HepG2 (cell line): Measurements from ENCODE around the gene OR6C4. TPM values are rescaled to one million over a fixed set of nuclear protein-coding genes. Genes with fewer than 3 reads are reported as not detected.
A peak's percentile ranks its signal among the peaks of the same experiment; 100 is the strongest.

Experiments used
- ATF1 ChIP-seq: IDR thresholded peaks from 2 replicates; pipeline ENCODE4 v1.6.1; 2016; ENCODE audit warnings: mild to moderate bottlenecking, control low read depth
- ETV6 ChIP-seq: sonication (generic); formaldehyde crosslinking; conservative IDR thresholded peaks from 2 replicates; pipeline ENCODE4 v1.4.0; 2020; ENCODE audit warnings: missing genetic modification reagents
- HIC2 ChIP-seq: sonication (generic); formaldehyde crosslinking; IDR thresholded peaks from 2 replicates; pipeline ENCODE4 v1.9.0; 2022; ENCODE audit warnings: low read depth, missing genetic modification reagents
- HMGA1 ChIP-seq: sonication (generic); formaldehyde crosslinking; conservative IDR thresholded peaks from 2 replicates; pipeline ENCODE4 v1.4.0; 2020; ENCODE audit warnings: missing genetic modification reagents
- JUND ChIP-seq: sonication (generic); formaldehyde crosslinking; IDR thresholded peaks from 2 replicates; pipeline ENCODE4 v1.8.0; 2022; ENCODE audit warnings: mild to moderate bottlenecking, missing genetic modification reagents
- NFYB ChIP-seq: sonication (generic); formaldehyde crosslinking; IDR thresholded peaks from 2 replicates; pipeline ENCODE4 v1.4.0; 2020; ENCODE audit warnings: missing genetic modification reagents
- NR0B2 ChIP-seq: sonication (generic); formaldehyde crosslinking; IDR thresholded peaks from 2 replicates; pipeline ENCODE4 v1.4.0; 2020; ENCODE audit warnings: mild to moderate bottlenecking, missing genetic modification reagents
- PRPF4 ChIP-seq: fragments of 200-400 bp; formaldehyde crosslinking; IDR thresholded peaks from 2 replicates; pipeline ENCODE4 v1.6.1; 2016; ENCODE audit warnings: low read length, low read depth; ENCODE audit not compliant: poor library complexity, severe bottlenecking
- ZNF333 ChIP-seq: sonication (generic); formaldehyde crosslinking; IDR thresholded peaks from 2 replicates; pipeline ENCODE4 v1.4.0; 2020; ENCODE audit warnings: mild to moderate bottlenecking, missing genetic modification reagents, borderline replicate concordance
- ZNF552 ChIP-seq: sonication (generic); formaldehyde crosslinking; IDR thresholded peaks from 2 replicates; pipeline ENCODE4 v1.9.0; 2022; ENCODE audit warnings: missing genetic modification reagents, mild to moderate bottlenecking, borderline replicate concordance
- ZNF615 ChIP-seq: sonication (generic); formaldehyde crosslinking; IDR thresholded peaks from 2 replicates; pipeline ENCODE4 v1.5.0; 2020; ENCODE audit warnings: mild to moderate bottlenecking, missing genetic modification reagents, borderline replicate concordance
- ZNF781 ChIP-seq: sonication (generic); formaldehyde crosslinking; IDR thresholded peaks from 2 replicates; pipeline ENCODE4 v1.5.1; 2020; ENCODE audit warnings: borderline replicate concordance, mild to moderate bottlenecking, missing genetic modification reagents; ENCODE audit errors: not compliant biosample characterization
- polyA plus RNA-seq, 8 experiments: library from polyadenylated mRNA; depleted of rRNA in 3 of 8; stranded (reverse) in 7 of 8; unstranded in 1 of 8; fragments of >200 nt; fragmentation: Illumina TruSeq in 4 of 8; extraction: Trizol in 4 of 8; gene quantifications; 2 replicates each; pipeline versions ENCODE4 v1.2.1 to v1.2.3, GENCODE V29; 2011 to 2016; ENCODE audit warnings: low read depth in 4 of 8, missing spikeins in 1 of 8, mixed read lengths in 1 of 8; ENCODE audit not compliant: insufficient read depth in 1 of 8
- total RNA-seq, 5 experiments: library from RNA; depleted of rRNA; stranded (reverse); fragments of >200 nt; fragmentation: Illumina TruSeq; extraction: Trizol; gene quantifications; 2 replicates each; pipeline ENCODE4 v1.2.3, GENCODE V29; 2016; ENCODE audit warnings: low read depth in 1 of 5
- TF ChIP-seq, protein P1 (sequence below): sonication (generic); formaldehyde crosslinking; IDR thresholded peaks from 2 replicates; pipeline ENCODE4 v1.5.0; 2020; ENCODE audit warnings: mild to moderate bottlenecking, missing genetic modification reagents, borderline replicate concordance
- TF ChIP-seq, protein P2 (sequence below): sonication (generic); formaldehyde crosslinking; IDR thresholded peaks from 2 replicates; pipeline ENCODE4 v1.9.0; 2021; ENCODE audit warnings: missing genetic modification reagents, borderline replicate concordance
- TF ChIP-seq, protein P3 (sequence below): sonication (generic); formaldehyde crosslinking; IDR thresholded peaks from 2 replicates; pipeline ENCODE4 v1.4.0; 2020; ENCODE audit warnings: mild to moderate bottlenecking, missing genetic modification reagents, borderline replicate concordance
- TF ChIP-seq, protein P4 (sequence below): sonication (generic); formaldehyde crosslinking; IDR thresholded peaks from 2 replicates; pipeline ENCODE4 v1.4.0; 2020; ENCODE audit warnings: missing genetic modification reagents

The OR6C4 gene
- total and polyA plus RNA-seq, 2 of the 13 experiments (the other 11 are each of a cell fraction or from before 2014, with no cell fraction given), result not detected

DNA sequence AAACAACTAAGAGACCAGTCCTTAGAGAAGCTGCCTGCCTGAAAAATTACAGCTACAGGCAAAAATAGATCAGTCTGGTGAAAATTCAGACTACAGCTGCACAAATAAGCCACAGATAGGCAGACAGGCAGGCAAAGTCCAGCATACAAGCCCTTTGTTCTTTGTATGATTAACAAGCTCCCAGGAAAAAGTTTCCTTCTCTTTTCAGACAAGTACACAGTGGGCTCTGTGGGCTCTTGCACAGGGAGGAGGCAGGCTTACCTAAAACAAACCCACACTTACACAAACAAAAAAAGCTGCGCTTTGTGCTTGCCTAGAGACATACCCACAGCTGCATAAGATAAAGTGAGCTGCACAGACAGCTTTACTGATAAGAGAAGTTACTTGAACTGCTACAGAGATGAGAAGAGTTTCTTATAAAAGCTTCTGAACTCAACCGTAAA, 49.6 kb upstream of the OR6C4 start (continued):
- no peak for TF ChIP-seq HIC2 (CRISPR knock-in tag)
- TF ChIP-seq ZNF615 (CRISPR knock-in tag), result no peak
- TF ChIP-seq ZNF552 (CRISPR knock-in tag), result no peak
- no peak for TF ChIP-seq NFYB (CRISPR knock-in tag)
- TF ChIP-seq, protein P1, sequence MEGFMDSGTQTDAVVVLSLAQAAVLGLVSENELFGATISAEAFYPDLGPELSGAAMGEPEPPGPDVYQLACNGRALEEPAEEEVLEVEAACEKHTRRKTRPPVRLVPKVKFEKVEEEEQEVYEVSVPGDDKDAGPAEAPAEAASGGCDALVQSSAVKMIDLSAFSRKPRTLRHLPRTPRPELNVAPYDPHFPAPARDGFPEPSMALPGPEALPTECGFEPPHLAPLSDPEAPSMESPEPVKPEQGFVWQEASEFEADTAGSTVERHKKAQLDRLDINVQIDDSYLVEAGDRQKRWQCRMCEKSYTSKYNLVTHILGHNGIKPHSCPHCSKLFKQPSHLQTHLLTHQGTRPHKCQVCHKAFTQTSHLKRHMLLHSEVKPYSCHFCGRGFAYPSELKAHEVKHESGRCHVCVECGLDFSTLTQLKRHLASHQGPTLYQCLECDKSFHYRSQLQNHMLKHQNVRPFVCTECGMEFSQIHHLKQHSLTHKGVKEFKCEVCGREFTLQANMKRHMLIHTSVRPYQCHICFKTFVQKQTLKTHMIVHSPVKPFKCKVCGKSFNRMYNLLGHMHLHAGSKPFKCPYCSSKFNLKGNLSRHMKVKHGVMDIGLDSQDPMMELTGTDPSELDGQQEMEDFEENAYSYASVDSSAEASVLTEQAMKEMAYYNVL (CRISPR knock-in tag), result peak; percentile 87; the same call in 1 of the 2 replicates
- no peak for TF ChIP-seq ZNF333 (CRISPR knock-in tag)
- TF ChIP-seq, protein P2, sequence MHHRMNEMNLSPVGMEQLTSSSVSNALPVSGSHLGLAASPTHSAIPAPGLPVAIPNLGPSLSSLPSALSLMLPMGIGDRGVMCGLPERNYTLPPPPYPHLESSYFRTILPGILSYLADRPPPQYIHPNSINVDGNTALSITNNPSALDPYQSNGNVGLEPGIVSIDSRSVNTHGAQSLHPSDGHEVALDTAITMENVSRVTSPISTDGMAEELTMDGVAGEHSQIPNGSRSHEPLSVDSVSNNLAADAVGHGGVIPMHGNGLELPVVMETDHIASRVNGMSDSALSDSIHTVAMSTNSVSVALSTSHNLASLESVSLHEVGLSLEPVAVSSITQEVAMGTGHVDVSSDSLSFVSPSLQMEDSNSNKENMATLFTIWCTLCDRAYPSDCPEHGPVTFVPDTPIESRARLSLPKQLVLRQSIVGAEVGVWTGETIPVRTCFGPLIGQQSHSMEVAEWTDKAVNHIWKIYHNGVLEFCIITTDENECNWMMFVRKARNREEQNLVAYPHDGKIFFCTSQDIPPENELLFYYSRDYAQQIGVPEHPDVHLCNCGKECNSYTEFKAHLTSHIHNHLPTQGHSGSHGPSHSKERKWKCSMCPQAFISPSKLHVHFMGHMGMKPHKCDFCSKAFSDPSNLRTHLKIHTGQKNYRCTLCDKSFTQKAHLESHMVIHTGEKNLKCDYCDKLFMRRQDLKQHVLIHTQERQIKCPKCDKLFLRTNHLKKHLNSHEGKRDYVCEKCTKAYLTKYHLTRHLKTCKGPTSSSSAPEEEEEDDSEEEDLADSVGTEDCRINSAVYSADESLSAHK (CRISPR knock-in tag), result no peak
- no peak for TF ChIP-seq NR0B2 (CRISPR knock-in tag)
- TF ChIP-seq JUND (CRISPR knock-in tag), result no peak
- no peak for TF ChIP-seq ZNF781 (CRISPR knock-in tag)
- TF ChIP-seq ETV6 (CRISPR knock-in tag), result no peak
- TF ChIP-seq ATF1 (CRISPR knock-in tag), result peak; percentile 39; the same call in 1 of the 2 replicates
- TF ChIP-seq, protein P3, sequence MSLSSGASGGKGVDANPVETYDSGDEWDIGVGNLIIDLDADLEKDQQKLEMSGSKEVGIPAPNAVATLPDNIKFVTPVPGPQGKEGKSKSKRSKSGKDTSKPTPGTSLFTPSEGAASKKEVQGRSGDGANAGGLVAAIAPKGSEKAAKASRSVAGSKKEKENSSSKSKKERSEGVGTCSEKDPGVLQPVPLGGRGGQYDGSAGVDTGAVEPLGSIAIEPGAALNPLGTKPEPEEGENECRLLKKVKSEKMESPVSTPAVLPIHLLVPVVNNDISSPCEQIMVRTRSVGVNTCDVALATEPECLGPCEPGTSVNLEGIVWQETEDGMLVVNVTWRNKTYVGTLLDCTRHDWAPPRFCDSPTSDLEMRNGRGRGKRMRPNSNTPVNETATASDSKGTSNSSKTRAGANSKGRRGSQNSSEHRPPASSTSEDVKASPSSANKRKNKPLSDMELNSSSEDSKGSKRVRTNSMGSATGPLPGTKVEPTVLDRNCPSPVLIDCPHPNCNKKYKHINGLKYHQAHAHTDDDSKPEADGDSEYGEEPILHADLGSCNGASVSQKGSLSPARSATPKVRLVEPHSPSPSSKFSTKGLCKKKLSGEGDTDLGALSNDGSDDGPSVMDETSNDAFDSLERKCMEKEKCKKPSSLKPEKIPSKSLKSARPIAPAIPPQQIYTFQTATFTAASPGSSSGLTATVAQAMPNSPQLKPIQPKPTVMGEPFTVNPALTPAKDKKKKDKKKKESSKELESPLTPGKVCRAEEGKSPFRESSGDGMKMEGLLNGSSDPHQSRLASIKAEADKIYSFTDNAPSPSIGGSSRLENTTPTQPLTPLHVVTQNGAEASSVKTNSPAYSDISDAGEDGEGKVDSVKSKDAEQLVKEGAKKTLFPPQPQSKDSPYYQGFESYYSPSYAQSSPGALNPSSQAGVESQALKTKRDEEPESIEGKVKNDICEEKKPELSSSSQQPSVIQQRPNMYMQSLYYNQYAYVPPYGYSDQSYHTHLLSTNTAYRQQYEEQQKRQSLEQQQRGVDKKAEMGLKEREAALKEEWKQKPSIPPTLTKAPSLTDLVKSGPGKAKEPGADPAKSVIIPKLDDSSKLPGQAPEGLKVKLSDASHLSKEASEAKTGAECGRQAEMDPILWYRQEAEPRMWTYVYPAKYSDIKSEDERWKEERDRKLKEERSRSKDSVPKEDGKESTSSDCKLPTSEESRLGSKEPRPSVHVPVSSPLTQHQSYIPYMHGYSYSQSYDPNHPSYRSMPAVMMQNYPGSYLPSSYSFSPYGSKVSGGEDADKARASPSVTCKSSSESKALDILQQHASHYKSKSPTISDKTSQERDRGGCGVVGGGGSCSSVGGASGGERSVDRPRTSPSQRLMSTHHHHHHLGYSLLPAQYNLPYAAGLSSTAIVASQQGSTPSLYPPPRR, result peak; percentile 83; the same call in 1 of the 2 replicates
- no peak for TF ChIP-seq PRPF4
- TF ChIP-seq, protein P4, sequence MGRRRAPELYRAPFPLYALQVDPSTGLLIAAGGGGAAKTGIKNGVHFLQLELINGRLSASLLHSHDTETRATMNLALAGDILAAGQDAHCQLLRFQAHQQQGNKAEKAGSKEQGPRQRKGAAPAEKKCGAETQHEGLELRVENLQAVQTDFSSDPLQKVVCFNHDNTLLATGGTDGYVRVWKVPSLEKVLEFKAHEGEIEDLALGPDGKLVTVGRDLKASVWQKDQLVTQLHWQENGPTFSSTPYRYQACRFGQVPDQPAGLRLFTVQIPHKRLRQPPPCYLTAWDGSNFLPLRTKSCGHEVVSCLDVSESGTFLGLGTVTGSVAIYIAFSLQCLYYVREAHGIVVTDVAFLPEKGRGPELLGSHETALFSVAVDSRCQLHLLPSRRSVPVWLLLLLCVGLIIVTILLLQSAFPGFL (CRISPR knock-in tag), result no peak
- no peak for TF ChIP-seq HMGA1
